Epithelial cell of proximal tubule (primary cell): ENCODE measurements around the gene EMILIN2. TPM values are rescaled to one million over a fixed set of nuclear protein-coding genes. Genes with fewer than 3 reads are reported as not detected.

Experiments
- DNase-seq: peaks from one replicate; pipeline ENCODE4 v3.0.0-alpha.2; 2011; ENCODE audit warnings: low read depth
- H3K4me3 ChIP-seq: 2 replicates; pipeline ENCODE4 v1.5.1; 2011; ENCODE audit warnings: low read depth, mild to moderate bottlenecking, low read length
- CTCF ChIP-seq: conservative IDR thresholded peaks from 2 replicates; pipeline ENCODE4 v1.5.1; 2012; ENCODE audit warnings: low read depth, mild to moderate bottlenecking, low read length
- total RNA-seq: library from RNA; depleted of rRNA; stranded (reverse); fragments of >200 nt; gene quantifications from 2 replicates; pipeline ENCODE4 v1.2.3, GENCODE V29; 2015

Gene EMILIN2
- total RNA-seq, 1 donor from 2014 or later: 13.2 TPM

GRCh38 chr18:2917259-2918047, 70.6 kb downstream of the EMILIN2 start:
- peak overlapping the region; percentile 4 for H3K4me3 ChIP-seq
- TF ChIP-seq CTCF: no peak
- no peak for DNase-seq

GRCh38 chr18:2918761-2919550, 72.2 kb downstream of the EMILIN2 start:
- H3K4me3 ChIP-seq: no peak overlapping the region
- DNase-seq: no peak
- TF ChIP-seq CTCF: no peak

- H3K4me3 ChIP-seq: no peak overlapping the region
- no peak for TF ChIP-seq CTCF
- DNase-seq: no peak
Measured at GRCh38 chr18:2919600-2919999, 72.8 kb downstream of the EMILIN2 start.

- no peak overlapping the region for H3K4me3 ChIP-seq
- DNase-seq: no peak
- TF ChIP-seq CTCF: no peak
Measured at GRCh38 chr18:2920027-2920426, 73.2 kb downstream of the EMILIN2 start.

- no peak for DNase-seq
- TF ChIP-seq CTCF: no peak
- no peak overlapping the region for H3K4me3 ChIP-seq
Measured at GRCh38 chr18:2920546-2921343, 73.9 kb downstream of the EMILIN2 start.

- no peak for TF ChIP-seq CTCF
- no peak for DNase-seq
- H3K4me3 ChIP-seq: no peak overlapping the region
Measured at GRCh38 chr18:2921778-2922177, 75.0 kb downstream of the EMILIN2 start.
